GM03348 (cell line): Measurements from ENCODE around the gene SYNGR2.
"Not testable (repeated sequence)": the region's sequence is repeated elsewhere in the genome, so short reads cannot be mapped to it uniquely, and the experiment has no call there.

ENCODE experiments used
- DNase-seq: peaks from one replicate; pipeline ENCODE4 v3.0.0; 2012; ENCODE audit warnings: low spot score

The SYNGR2 gene

DNA sequence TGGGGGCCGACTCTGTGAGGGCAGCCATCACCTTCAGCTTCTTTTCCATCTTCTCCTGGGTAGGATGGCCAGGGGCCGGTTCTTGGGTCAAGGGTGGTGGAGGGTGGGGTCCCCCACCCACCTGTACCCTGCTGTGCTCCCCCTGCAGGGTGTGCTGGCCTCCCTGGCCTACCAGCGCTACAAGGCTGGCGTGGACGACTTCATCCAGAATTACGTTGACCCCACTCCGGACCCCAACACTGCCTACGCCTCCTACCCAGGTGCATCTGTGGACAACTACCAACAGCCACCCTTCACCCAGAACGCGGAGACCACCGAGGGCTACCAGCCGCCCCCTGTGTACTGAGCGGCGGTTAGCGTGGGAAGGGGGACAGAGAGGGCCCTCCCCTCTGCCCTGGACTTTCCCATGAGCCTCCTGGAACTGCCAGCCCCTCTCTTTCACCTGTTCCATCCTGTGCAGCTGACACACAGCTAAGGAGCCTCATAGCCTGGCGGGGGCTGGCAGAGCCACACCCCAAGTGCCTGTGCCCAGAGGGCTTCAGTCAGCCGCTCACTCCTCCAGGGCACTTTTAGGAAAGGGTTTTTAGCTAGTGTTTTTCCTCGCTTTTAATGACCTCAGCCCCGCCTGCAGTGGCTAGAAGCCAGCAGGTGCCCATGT lies 3.3 kb downstream of the SYNGR2 start:
- not testable (repeated sequence) for DNase-seq

DNA sequence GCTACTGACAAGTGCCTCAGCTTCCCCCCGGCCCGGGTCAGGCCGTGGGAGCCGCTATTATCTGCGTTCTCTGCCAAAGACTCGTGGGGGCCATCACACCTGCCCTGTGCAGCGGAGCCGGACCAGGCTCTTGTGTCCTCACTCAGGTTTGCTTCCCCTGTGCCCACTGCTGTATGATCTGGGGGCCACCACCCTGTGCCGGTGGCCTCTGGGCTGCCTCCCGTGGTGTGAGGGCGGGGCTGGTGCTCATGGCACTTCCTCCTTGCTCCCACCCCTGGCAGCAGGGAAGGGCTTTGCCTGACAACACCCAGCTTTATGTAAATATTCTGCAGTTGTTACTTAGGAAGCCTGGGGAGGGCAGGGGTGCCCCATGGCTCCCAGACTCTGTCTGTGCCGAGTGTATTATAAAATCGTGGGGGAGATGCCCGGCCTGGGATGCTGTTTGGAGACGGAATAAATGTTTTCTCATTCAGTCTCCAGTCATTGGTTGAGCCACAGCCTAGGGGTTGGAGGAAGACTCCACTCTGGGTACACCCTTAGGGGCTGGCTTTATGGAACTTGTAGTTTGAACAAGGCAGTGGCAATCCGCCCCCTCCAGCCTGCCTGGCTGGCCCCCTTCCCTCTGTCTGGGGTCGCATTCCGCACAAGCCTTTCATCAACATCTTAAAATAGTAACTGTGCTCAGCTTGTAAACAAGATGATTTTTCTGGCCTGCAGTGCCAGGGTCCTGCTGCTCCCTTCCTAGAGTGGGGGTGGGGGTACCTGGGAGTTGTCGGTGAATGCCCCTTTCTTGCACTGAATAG lies 4.1 kb downstream of the SYNGR2 start:
- DNase-seq = no peak

DNA sequence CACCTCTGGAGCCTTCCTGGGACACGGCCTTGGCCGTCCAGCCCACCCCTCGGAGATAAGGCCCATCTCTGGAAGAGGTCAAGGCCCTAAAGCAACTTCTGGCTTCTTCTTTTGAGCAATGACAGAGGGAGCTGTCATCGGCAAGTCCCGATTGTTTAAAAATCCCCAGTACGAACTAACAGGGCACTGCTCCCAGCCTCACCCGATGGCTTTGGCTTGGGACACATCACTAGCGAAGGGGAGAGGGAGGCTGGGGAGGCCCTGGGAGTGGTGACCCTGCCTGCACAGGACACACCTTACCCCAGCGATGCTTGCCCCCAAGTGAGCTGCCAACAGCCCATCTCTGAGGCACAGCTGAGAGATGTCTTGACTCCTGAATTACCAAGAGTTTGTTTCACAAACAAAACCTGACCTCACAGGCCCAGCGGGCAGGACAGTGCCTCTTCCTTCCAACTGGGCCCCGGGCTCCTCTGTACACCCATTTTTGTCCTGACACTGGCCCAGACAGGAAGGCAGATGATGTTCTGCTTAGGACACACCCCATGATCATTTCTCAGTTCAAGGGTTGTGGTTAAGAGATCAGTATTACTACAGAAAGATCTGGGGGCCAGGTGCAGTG lies 4.8 kb downstream of the SYNGR2 start:
- no peak for DNase-seq

DNA sequence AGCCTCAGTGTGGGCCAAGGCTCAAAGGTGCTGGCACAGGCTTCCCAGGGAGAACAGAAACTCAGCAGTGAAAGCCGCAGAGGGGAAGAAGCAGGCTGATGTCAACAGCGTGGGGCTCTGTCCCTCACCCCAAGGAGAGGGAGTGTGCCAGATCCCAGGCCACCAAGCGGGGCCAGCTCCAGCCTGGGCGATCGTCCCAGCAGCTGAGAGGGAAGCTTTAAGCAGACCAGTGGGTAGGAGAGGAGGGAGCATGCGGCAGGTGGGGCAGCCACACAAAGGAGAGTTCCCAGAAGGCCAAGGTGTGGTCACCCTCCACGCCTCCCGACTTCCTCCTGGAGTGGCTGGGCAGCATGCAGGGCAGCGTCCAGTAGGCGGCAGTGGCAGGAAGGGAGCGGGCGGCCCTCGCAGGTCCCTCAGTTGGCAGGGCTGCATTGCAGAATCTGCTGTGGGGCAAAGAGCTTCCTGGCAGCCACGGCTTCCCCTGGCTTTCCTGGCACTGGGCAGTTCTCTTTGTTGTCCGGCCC lies 6.0 kb downstream of the SYNGR2 start:
- no peak for DNase-seq

GRCh38 chr17:78174870-78175642 lies 6.7 kb downstream of the SYNGR2 start:
- no peak for DNase-seq

DNA sequence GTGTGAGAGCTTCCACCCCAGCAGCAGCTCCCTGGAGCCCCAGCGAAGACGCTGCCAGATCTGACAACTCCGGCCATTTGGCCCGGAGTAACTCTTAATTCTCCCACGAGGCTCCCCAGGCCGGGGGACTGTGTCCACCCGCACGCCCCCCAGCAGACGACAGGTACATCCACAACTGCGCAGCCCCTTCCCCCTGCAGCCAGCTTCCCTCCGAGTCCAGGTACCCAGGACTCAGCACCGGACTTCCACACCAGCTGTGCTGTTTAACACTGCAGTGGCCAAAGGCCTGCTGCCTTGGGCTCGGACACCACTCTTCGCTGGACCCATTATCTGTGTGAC lies 7.2 kb downstream of the SYNGR2 start:
- no peak for DNase-seq

- peak; percentile 81 for DNase-seq
Observed at GRCh38 chr17:78176548-78177025, 8.2 kb downstream of the SYNGR2 start.

GRCh38 chr17:78179372-78179771 lies 11.0 kb downstream of the SYNGR2 start:
- peak; percentile 40 for DNase-seq

GRCh38 chr17:78180083-78180482 lies 11.7 kb downstream of the SYNGR2 start:
- DNase-seq = no peak

DNA sequence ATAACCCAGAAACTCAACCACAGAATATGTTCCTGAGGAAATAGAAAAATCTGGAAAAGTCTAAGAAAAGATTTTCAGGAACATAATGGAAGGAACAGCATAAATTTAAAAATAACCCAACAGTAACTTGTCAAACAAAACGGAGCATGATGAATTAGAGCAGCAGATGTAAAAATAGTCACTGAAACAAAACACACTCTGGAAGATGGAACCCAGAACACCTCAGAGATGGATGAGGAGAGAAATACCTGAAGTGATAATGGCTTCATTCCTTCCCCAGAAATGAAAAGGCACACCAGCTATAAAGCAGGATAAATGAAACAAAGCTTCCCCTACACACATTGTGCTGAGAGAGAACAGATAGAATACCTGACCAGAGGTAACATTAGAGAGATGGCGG lies 12.1 kb downstream of the SYNGR2 start:
- DNase-seq = no peak

DNA sequence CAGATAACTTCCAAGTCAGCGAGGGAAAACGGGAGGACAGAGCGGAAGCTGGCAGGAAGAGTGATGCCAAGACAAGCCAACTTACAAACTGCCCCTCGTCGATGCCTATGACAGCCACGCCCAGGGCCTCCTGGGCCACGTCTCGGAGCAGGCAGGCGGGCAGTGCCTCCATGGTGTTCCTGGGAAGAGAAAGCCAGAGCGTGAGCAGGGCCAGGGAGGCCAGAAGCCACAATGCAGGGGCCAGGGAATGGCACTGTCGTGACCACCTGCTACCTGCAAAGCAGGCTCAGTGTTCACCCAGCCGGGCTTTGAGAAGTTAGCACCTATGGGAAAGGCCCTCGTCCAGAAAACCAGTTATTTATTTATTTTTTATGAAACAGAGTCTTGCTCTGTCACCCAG lies 14.1 kb downstream of the SYNGR2 start:
- DNase-seq = no peak

GRCh38 chr17:78183916-78184315 lies 15.5 kb downstream of the SYNGR2 start:
- no peak for DNase-seq

DNA sequence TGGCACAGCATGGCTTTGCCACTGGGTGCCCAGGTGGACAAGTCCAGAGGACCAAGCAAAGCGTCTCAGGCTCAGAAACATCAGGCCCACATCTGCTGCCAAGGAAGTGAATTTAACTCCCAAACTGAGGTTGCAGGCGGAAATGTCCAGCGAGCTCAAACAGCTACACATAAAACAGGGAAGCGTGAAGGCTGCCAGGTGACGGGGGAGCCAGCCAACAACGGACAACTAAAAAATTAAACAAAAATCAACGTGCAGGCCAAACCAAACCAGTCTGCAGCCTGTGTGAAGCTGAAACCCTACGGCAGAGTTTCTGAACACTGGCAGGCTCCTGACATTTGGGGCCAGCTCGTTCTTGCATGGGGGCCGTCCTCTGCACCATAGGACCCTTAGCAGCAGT lies 16.0 kb downstream of the SYNGR2 start:
- DNase-seq = no peak

DNA sequence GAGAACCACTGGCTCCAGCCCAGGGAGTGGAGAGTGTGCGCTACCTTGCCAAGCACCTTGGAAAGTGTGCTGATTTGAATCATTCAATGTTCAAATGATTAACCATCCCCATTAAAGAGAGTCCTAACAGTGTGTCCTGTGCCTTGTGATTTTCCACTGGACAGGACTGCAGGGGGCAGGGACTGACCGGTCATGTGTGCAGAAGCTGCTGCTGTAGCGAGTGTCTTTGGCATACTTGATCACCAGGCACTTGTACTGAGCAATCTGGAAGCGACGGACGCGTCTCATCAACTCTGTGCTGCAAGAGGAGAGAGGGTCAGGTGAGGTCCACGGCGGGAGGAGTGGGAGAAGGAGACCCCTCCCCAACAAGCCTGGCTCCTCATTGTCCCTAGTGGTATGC lies 16.5 kb downstream of the SYNGR2 start:
- no peak for DNase-seq

- DNase-seq = peak; percentile 51
Observed at GRCh38 chr17:78185981-78186691, 17.8 kb downstream of the SYNGR2 start.

GRCh38 chr17:78186692-78187595 lies 18.6 kb downstream of the SYNGR2 start, which contains the start of the genes AFMID and TK1:
Gene AFMID (plus strand): TSS chr17:78187362. CDS start chr17:78187371, 9 bp downstream.
Gene TK1 (minus strand): TSS chr17:78187052. CDS start chr17:78186994, 58 bp downstream.
- peak; percentile 100 for DNase-seq

GRCh38 chr17:78196716-78197115 lies 28.3 kb downstream of the SYNGR2 start:
- DNase-seq = no peak

DNA sequence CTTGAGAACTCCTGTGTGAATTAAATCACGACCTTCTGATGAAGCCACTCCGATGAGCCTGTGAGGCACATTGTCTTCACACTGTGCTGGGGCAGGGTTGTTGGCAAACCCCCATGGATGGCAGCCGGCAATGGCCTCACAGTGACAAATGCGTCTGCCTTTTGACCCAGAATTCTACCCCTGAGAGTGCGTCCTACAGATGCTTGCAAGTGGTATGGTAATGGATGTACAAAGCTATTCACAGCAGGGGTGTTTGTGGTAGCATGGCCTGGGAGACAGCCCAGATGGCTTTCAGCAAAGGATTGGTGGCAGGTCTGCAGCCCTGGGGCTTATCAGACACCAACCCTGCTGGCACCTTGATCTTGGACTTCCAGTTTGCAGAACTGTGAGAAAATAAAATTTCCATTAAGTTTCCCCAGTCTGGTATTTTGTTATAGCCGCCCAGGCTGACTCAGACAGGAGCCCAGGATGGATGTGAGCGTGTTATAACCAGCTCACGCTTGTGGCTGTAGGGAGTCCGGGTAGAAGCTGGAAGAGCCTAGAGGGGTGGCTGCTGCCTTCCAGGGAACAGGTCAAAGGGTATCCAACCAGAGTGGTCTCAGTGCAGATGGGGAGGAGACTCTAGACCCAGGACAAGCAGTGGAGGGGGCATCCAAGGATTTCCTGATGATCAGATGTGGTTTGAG lies 28.9 kb downstream of the SYNGR2 start:
- no peak for DNase-seq

- DNase-seq = no peak
Observed at GRCh38 chr17:78200451-78200850, 32.1 kb downstream of the SYNGR2 start.

DNA sequence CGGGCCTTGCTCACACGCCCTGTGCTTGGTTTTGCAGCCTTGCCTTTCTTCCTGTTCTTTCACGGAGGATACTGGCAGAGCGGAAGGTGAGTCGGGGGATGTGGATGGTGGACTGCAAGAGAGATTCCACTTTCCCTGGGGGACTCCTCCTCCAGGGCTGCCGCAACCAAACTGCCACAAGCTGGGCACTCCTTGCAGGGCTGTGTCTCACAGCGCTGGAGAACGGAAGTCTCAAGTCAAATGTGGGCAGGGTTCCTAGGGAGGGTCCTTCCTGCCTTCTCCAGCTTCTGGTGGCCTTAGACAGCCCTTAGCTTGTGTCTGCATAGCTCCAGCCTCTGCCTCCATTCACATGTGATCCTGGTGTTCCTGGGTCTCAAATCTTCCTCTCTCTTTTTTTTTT lies 34.3 kb downstream of the SYNGR2 start:
- DNase-seq = no peak
